BJ (cell line): ENCODE results near the gene ALPI. TPM values are rescaled to one million over a fixed set of nuclear protein-coding genes. Genes with fewer than 3 reads are reported as not detected.
A peak's percentile ranks its signal among the peaks of the same experiment; 100 is the strongest.

Source experiments
- CTCF ChIA-PET: fragments of 350-600 bp; formaldehyde crosslinking; extraction: SDS; loops from one replicate; lab custom pipeline; 2021; ENCODE audit warnings: antibody characterized with exemption, inconsistent platforms; lab: Yijun Ruan, JAX
- POLR2A ChIA-PET: fragments of 300-600 bp; sonication (Branson Sonifier 250); formaldehyde crosslinking; extraction: SDS; loops from one replicate; lab custom pipeline; 2021; ENCODE audit warnings: antibody characterized with exemption; lab: Charles Lee
- DNase-seq: peaks from one replicate; pipeline ENCODE4 v3.0.0-alpha.2; 2011; ENCODE audit warnings: low read depth
- H3K27me3 ChIP-seq: 2 replicates; pipeline ENCODE4 v1.6.0; 2011; ENCODE audit warnings: low read length; ENCODE audit not compliant: control insufficient read depth, insufficient read depth
- H3K36me3 ChIP-seq: 2 replicates; pipeline ENCODE4 v1.5.1; 2011; ENCODE audit warnings: low read length; ENCODE audit not compliant: control insufficient read depth, insufficient read depth
- H3K4me3 ChIP-seq: 2 replicates; pipeline ENCODE4 v1.5.1; 2011; ENCODE audit warnings: low read depth, mild to moderate bottlenecking, control low read depth, low read length
- polyA plus RNA-seq: library from polyadenylated mRNA; depleted of rRNA; stranded (reverse); fragments of >200 nt; gene quantifications from 2 replicates; pipeline ENCODE4 v1.2.3, GENCODE V29; 2011
- TF ChIP-seq, protein P1 (sequence below): IDR thresholded peaks from 2 replicates; pipeline ENCODE4 v1.5.1; 2011; ENCODE audit warnings: low read depth, mild to moderate bottlenecking, control low read depth, inconsistent platforms, low read length, moderate library complexity; ENCODE audit not compliant: insufficient read depth

Gene ALPI
- polyA plus RNA-seq, 1 experiment = not detected

- H3K4me3 ChIP-seq = no peak overlapping the region
- no peaks in the 10 kb centered on the region for H3K36me3 ChIP-seq
- H3K27me3 ChIP-seq = peaks cover 41% of the 10 kb centered on the region
- ChIA-PET POLR2A (no interaction called here), CTCF (interaction anchor here (1.1 to 2.7 kb wide), 3 partner anchors 10 to 23 kb away, joined by 3 to 6 read pairs (median 3); no protein-coding TSS in a partner anchor)
- DNase-seq = no peak
- TF ChIP-seq, protein P1, sequence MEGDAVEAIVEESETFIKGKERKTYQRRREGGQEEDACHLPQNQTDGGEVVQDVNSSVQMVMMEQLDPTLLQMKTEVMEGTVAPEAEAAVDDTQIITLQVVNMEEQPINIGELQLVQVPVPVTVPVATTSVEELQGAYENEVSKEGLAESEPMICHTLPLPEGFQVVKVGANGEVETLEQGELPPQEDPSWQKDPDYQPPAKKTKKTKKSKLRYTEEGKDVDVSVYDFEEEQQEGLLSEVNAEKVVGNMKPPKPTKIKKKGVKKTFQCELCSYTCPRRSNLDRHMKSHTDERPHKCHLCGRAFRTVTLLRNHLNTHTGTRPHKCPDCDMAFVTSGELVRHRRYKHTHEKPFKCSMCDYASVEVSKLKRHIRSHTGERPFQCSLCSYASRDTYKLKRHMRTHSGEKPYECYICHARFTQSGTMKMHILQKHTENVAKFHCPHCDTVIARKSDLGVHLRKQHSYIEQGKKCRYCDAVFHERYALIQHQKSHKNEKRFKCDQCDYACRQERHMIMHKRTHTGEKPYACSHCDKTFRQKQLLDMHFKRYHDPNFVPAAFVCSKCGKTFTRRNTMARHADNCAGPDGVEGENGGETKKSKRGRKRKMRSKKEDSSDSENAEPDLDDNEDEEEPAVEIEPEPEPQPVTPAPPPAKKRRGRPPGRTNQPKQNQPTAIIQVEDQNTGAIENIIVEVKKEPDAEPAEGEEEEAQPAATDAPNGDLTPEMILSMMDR = no peak
These were observed 39.2 kb upstream of the ALPI start for GRCh38 chr2:232416521-232417470.

DNA sequence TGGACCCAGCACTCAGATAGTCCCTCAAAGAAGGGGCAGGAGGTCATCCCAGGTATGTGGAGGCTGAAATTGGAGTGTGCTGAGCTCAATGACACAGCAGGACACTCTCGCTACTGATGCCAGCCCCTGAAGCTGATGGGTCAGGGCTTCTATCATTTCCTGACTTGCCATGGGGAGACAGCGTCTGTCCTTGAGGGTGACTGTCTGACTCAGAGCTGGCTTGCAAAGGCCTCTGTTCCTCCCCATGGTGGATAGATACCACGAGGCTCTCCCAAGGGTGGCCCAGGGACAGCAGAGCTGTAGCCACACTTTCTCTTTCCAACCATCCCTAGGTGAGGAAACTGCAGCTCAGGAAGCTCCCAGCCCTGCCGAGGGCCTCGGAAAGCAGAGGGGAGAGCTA, 38.5 kb upstream of the ALPI start:
- Histone ChIP-seq H3K4me3 (no peak overlapping the region), H3K36me3 (no peaks in the 10 kb centered on the region), H3K27me3 (peaks cover 48% of the 10 kb centered on the region)
- no peak for DNase-seq
- ChIA-PET POLR2A (no interaction called here), CTCF (interaction anchor here (1.1 to 2.7 kb wide), 3 partner anchors 9 to 22 kb away, joined by 3 to 6 read pairs (median 3); no protein-coding TSS in a partner anchor)
- TF ChIP-seq, protein P1 = no peak

GRCh38 chr2:232418056-232418455, 37.9 kb upstream of the ALPI start:
- no peaks in the 10 kb centered on the region for H3K36me3 ChIP-seq
- H3K4me3 ChIP-seq = no peak overlapping the region
- H3K27me3 ChIP-seq = peaks cover 48% of the 10 kb centered on the region
- DNase-seq = no peak
- ChIA-PET CTCF (interaction anchor here (1.1 to 2.7 kb wide), 2 partner anchors 9 to 21 kb away, joined by 3 to 6 read pairs; no protein-coding TSS in a partner anchor), POLR2A (no interaction called here)
- TF ChIP-seq, protein P1 = no peak

DNA sequence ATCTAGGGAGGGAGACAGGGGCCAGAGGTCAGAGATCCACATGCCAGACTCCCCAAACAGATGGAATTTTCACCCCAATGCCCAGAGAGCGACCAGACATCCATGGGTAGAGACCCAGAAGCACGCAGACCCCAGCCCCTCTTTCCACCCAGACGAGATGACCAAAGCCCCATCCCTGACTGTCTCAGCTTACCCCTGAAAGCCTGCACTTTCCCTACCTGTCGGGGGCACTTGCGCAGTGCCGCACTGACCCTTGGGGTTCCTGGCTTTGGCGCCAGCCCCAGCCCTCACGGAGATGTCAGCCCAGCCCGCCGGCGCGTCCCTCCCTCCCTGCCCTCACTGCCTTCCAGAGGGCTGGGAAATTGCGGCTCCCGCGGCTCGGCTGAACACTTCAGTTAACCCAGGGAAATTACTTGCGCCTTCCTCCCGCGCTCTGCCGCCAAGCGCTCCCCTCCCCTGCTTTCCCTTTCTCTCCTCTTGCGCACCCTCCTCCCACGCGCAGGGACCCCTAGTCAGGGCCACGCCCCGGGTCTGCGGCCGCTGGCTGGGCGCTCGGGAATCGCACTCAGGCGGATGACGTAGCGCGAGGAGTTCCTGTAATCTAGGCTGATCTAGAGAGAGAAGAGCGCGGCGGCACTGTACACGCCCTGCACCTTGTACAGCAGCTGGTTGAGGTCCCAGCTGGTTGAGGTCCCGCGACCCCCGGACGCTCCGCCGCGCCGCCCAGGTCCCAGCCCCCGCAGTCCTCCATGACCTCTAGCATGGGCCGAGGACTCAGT, 37.3 kb upstream of the ALPI start:
- TF ChIP-seq, protein P1 = no peak
- POLR2A ChIA-PET = no interaction called here
- no peak for DNase-seq
- Histone ChIP-seq H3K4me3 (peak overlapping the region; percentile 22; the same call in 1 of the 2 replicates), H3K36me3 (no peaks in the 10 kb centered on the region), H3K27me3 (peaks cover 48% of the 10 kb centered on the region)
- CTCF ChIA-PET = interaction anchor here (0.7 to 2.7 kb wide), 2 partner anchors 21 to 90 kb away, joined by 4 to 6 read pairs; no protein-coding TSS in a partner anchor
